Measurements from ENCODE around the gene CKM.
"Not testable (repeated sequence)": the region's sequence is repeated elsewhere in the genome, so short reads cannot be mapped to it uniquely, and the experiment has no call there.

The CKM gene

DNA sequence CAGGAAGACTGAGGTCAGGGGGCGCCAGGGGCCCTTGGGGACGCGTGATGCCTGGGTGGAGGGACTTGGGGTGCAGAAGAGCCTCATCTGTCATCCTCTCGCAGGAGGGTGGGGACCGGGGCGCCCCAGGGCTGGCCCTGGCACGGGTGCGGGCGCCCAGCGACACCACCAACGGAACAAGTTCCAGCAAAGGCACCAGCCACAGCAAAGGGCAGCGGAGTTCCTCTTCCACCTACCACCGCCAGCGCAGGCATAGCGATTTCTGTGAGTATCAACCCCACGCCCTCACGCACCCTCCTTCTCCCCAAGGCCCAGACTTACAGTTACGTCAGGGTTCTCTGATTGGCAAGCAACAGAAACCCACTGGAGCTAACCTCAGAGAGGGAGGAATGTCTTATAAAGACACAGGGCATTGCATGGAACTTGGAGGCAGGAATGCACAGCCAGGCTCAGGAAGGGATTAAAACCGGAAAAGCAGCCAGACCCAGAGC lies 42.2 kb downstream of the CKM start:
- no peak for DNase-seq

DNA sequence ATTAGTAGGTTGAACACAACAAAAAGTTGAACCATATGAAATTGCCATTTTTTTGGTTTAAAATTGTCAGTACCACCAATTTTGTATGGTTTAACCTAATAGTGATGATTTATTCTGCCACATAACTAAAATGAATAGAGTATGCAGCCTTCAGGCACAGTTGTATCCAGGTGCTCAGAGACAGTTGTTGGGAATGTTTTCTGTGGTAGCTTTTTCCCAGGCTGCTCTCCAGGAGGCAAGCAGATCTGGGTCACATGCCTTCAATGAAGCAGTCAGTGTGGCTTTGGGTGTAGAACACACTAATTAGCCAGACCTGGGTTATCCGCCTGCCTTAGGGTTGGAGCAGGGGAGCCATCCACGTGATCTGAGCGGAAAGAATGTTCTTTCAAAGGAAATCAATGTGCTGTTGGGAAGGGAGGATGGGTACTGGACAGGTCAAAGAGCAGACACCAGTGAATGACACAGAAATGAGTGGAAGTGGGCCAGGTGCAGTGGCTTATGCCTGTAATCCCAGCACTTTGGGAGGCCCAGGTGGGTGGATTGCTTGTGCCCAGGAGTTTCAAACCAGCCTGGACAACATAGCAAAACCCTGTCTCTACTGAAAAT lies 43.0 kb downstream of the CKM start:
- no peak for DNase-seq

DNA sequence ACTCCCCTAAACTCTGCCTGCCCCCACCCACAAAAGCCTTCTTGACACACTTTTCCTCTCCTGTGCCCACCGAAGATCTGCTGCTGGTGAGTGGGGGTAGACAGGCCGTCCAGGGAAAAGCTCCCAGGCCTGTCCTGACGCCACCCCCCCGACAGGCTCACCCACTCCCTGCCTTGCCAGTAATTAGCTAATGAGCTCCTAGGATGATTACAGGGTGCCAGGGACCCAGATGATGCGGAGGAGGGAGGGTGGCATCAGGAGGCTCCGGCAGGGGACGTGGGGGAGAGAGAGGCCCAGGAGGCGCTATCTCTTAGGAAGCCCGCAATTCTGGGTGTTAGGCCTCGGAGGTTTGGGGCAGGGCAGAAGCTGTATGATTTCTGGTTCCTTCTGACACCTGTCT lies 44.6 kb downstream of the CKM start:
- DNase-seq = no peak

DNA sequence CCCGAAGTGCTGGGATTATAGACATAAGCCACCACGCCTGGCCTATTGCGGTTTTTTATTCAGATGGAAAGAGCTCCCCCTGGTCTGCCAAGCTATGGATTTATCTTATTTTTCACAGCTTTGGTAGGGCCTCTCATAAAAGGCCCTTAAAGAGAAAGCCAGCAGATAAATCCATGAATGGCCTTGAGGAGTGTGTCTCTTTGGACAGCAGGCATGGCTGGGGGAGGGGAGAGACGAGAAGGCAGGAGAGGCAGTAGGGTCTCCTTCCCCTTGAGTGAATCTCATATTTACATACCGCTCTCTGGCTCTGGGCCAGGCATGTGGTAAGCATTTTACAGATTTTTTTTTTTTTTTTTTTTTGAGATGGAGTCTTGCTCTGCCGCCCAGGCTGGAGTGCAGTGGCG lies 46.4 kb downstream of the CKM start:
- DNase-seq = no peak

DNA sequence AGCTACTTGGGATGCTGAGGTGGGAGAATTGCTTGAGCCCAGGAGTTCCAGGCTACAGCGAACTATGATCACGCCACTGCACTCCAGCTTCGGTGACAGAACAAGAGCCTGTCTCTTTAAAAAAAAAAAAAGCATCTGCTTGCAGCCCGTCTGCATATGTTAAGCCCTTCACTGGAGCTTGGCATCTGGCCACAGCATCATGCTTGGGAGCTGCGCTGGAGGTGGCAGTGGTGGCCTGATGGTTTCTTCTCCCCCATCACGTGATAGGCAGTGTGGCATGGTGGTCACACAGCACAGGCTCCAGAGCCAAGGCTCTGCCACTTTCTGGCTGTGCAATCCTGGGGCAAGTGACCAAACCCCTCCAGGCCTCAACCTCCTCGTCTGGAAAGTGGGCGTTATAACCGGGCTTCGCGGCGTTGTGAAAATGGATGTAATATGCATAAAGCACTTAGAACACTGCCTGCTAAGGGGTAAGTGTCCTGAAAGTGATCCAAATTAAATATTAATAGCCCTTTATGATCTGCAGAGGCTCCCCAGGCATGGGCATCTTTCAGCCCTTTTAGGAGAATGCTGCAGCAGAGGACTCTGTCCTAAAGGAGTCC lies 47.2 kb downstream of the CKM start:
- no peak for DNase-seq

DNA sequence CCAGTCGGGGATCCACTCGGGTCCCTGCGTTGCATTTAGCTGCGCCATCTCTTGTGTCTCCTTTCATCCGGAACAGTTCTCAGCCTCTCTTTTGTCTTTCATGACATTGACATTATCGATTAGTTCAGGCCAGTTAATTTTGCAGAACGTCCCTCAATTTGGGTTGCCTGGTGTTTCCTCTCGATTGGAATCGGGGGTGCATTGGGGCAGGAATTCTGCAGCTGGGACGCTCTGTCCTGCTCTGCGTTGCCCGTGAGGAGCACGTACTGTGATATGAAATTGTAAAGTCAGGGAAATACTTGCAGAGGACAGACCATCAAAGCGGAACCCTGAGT lies 49.2 kb downstream of the CKM start:
- DNase-seq = no peak

DNA sequence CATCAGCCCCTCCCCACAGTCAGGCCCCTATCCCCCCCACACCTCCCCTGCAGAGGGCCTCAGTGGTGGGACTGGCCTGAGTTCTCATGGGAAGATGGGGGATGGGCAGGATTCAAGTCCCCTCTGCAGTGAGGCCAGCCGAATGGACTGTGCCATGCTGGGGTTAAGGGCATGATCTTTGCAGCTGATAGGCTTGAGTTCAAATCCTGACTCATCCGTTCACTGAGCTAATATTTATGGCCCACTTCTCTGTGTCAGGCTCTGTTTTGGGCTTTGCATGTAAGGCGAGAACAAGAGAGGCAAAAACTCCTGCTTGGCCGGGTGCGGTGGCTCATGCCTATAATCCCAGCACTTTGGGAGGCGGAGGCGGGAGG lies 51.0 kb downstream of the CKM start:
- no peak for DNase-seq

DNA sequence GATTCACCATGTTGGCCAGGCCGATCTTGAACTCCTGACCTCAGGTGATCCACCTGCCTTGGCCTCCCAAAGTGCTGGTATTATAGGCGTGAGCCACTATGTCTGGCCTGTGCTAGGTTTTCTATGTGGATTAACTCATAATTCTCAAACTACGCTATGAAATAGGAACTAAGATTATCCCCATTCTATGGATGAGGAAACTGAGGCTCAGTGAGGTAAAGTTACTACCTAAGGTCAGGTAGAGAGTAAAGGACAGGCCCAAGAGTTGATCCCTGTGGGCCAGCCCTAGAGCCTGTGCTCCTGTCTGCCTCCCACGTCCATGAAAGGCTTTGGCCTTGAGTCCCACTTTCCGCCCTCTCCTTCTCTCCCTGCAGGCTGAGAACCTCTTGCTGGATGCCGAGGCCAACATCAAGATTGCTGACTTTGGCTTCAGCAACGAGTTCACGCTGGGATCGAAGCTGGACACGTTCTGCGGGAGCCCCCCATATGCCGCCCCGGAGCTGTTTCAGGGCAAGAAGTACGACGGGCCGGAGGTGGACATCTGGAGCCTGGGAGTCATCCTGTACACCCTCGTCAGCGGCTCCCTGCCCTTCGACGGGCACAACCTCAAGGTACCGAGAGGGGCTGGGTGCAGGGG lies 51.5 kb downstream of the CKM start:
- DNase-seq = no peak

DNA sequence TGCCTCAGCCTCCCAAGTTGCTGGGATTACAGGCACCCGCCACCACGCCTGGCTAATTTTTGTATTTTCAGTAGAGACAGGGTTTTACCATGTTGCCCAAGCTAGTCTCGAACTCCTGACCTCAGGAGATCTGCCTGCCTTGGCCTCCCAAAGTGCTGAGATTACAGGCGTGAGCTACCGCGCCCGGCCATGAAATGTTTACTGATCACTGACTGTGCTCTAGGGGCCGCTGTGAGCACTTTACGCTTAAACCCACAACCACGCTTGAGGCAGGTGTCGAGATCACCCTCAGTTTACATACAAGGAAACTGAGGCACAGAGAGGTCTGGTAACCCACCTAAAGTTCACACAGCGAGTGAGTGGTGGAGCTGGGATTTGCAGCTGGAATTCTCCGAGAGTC lies 52.7 kb downstream of the CKM start:
- not testable (repeated sequence) for DNase-seq

DNA sequence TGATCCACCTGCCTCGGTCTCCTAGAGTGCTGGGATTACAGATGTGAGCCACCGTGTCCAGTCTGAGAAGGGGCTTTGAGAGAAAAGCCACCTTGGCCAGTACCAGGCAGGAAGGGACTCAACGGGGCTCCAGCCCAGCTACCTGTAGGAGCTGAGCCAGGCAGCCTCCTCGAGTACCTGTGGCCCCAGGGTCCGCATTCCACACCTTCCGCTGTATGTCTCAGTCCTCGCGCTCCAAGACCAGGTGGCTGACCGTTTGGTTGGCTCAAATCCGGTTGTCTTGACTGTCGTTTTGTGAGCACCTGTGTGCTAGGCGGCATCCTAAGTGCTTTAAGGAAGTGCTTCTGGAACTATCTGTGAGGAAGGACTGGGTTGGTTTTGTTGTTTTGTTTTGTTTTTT lies 55.4 kb downstream of the CKM start:
- no peak for DNase-seq

DNA sequence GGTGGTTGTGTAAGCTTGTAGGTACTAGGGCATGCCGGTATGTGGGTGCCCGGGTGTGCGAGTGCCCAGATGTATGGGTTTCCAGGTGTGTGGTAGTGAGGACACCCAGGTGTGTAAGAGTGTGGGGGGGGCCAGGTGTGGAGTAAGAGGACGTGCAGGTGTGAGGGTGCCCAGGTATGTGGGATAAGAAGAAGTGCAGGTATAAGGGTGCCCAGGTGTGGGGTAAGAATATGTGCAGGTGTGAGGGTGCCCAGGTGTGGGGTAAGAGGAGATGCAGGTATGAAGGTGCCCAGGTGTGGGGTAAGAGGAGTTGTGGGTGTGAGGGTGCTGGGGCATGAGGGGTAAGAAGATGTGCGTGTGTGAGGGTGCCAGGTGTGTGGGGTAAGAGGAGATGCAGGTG lies 57.3 kb downstream of the CKM start:
- DNase-seq = no peak

DNA sequence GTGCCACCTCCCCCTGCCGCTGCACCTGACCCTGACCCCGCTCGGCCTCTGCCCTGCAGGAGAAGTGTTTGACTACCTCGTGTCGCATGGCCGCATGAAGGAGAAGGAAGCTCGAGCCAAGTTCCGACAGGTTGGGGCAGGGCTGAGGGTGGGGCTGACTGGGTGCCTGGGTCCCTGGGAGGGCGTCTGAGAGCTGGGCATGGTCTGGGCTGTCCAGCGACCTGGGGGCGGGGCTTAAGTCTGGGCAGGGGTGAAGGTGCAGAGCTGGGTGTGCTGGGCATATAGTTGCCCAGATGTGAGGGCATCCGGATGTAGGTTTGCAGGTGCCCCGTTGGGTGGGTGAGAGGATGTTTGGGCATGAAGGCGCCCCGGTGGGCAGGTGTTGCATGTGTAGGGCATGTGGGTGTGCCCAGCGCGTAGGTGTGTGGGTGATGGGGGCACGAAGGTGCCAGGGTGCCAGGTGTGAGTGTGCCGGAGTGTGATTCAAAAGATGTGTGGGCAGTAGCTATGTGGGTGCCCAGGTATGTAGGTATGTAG lies 57.8 kb downstream of the CKM start:
- DNase-seq = no peak

DNA sequence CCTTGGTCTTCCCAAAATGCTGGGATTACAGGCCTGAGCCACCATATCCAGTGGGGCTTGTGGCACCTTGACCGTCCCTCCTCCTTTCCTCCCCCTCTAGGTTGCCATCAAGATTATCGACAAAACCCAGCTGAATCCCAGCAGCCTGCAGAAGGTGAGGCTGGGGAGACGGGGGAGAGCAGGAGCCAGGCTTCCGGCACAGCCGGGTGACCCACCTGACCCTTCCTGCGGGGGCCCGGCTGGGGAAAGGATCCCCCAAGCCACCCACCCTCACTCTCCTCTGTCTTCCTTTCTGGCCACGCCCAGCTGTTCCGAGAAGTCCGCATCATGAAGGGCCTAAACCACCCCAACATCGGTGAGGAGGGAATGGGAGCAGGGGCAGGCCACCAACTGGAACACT lies 59.7 kb downstream of the CKM start:
- DNase-seq = no peak

DNA sequence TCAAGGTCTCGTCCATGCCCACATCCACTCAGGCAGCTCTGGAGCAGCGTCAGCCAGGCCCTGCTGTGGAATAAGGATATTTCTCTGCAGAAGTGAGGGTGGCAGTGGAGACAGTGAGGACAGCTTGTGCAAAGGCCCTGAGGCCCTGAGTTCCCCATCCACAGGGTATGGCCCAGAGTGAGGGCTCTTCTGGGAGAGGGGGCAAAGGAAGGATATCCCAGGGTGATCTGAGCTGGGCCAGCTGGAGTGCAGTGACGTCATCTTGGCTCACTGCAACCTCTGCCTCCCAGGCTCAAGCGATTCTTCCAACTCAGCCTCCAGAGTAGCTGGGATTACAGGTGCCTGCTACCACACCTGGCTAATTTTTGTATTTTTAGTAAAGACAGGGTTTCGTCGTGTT lies 60.1 kb downstream of the CKM start:
- DNase-seq = no peak

DNA sequence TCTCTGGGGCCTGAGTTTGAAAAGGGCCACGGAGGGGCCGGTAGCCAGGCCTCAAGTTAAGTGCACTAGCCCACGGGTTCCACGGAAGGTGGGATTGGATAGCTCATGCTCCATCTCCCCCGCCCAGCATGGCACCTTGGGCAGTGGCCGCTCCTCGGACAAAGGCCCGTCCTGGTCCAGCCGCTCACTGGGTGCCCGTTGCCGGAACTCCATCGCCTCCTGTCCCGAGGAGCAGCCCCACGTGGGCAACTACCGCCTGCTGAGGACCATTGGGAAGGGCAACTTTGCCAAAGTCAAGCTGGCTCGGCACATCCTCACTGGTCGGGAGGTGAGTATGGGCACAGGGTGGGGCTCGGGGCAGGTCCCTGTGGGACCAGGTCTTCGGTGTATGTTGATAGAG lies 63.8 kb downstream of the CKM start:
- no peak for DNase-seq

DNA sequence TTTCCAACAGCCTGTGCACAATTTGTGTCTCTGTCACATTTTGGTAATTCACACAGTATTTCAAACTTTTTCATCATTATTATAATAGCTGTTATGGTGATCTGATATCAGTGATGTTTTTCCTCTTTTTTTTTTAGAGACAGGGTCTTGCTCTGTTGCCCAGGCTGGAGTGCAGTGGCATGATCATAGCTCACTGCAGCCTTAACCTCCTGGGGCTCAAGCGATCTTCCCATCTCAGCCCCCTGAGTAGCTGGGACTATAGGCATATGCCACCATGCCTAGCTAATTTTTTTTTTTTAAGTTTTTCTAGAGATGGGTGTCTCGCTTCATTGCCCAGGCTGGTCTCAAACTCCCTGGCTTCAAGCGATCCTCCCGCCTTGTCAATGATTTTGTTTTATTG lies 65.8 kb downstream of the CKM start:
- DNase-seq = no peak
